ELF-1 (cell line): ENCODE results near the gene EWSR1.
"Not testable (repeated sequence)": the region's sequence is repeated elsewhere in the genome, so short reads cannot be mapped to it uniquely, and the experiment has no call there.

Experiments used
- DNase-seq: peaks from one replicate; pipeline ENCODE4 v3.0.0-alpha.2; 2016; ENCODE audit warnings: low read depth, low spot score

Gene EWSR1

GRCh38 chr22:29338398-29338797 lies 70.3 kb downstream of the EWSR1 start:
- DNase-seq, result no peak

- no peak for DNase-seq
Measured at GRCh38 chr22:29339381-29340235, 71.5 kb downstream of the EWSR1 start.

- DNase-seq, result no peak
Measured at GRCh38 chr22:29340566-29340965, 72.5 kb downstream of the EWSR1 start.

GRCh38 chr22:29341056-29341848 lies 73.2 kb downstream of the EWSR1 start:
- no peak for DNase-seq

- DNase-seq, result no peak
Measured at GRCh38 chr22:29341849-29342127, 73.7 kb downstream of the EWSR1 start.

DNA sequence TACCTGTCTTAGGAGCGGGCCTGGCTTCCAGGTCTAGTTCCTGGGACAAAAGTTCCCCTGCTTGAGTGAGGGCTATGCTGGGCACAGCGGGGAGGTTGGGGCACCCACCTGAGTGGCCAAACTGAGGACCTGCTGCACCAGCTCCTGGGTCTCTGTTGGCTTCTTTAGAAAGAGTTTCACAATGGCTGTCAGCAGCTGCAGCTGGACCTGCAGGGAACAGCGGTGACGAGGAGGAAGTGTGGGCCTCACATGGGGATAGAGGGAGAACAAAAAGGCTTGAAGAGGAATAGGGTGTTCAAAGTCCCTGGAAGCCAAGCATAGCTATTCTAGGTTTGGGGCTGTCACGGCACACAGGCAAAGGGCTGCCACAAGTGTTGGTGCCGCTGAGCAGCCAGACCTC lies 74.1 kb downstream of the EWSR1 start:
- no peak for DNase-seq

- no peak for DNase-seq
Measured at GRCh38 chr22:29342577-29343312, 74.7 kb downstream of the EWSR1 start.

GRCh38 chr22:29343313-29343805 lies 75.3 kb downstream of the EWSR1 start:
- peak; percentile 30 for DNase-seq

- DNase-seq, result peak; percentile 89
Measured at GRCh38 chr22:29344137-29344536, 76.1 kb downstream of the EWSR1 start.

- DNase-seq, result not testable (repeated sequence)
Measured at GRCh38 chr22:29344889-29345288, 76.8 kb downstream of the EWSR1 start.

GRCh38 chr22:29345932-29346331 lies 77.9 kb downstream of the EWSR1 start:
- peak; percentile 76 for DNase-seq

GRCh38 chr22:29346659-29347058 lies 78.6 kb downstream of the EWSR1 start:
- no peak for DNase-seq

- no peak for DNase-seq
Measured at GRCh38 chr22:29348041-29348440, 80.0 kb downstream of the EWSR1 start.

GRCh38 chr22:29348956-29349355 lies 80.9 kb downstream of the EWSR1 start:
- no peak for DNase-seq
